GM10248 (cell line): Measurements from ENCODE around the gene MRPL58.

Source experiments
- CTCF ChIA-PET: fragments of 300-600 bp; sonication (Branson Sonifier 250); formaldehyde crosslinking; extraction: SDS; loops from one replicate; lab custom pipeline; 2021; ENCODE audit warnings: antibody characterized with exemption; lab: Yijun Ruan, JAX
- POLR2A ChIA-PET: fragments of 350-650 bp; sonication (Branson Sonifier 250); formaldehyde crosslinking; extraction: SDS; loops from one replicate; lab custom pipeline; 2020; ENCODE audit warnings: antibody characterized with exemption; lab: Yijun Ruan, JAX
- DNase-seq: peaks from one replicate; pipeline ENCODE4 v3.0.0; 2012; ENCODE audit errors: extremely low spot score
- CTCF ChIP-seq: IDR thresholded peaks from 2 replicates; pipeline ENCODE4 v1.5.1; 2012; ENCODE audit warnings: mild to moderate bottlenecking, low read depth; ENCODE audit errors: extremely low read depth, missing control alignments, control extremely low read depth

The MRPL58 gene

DNA sequence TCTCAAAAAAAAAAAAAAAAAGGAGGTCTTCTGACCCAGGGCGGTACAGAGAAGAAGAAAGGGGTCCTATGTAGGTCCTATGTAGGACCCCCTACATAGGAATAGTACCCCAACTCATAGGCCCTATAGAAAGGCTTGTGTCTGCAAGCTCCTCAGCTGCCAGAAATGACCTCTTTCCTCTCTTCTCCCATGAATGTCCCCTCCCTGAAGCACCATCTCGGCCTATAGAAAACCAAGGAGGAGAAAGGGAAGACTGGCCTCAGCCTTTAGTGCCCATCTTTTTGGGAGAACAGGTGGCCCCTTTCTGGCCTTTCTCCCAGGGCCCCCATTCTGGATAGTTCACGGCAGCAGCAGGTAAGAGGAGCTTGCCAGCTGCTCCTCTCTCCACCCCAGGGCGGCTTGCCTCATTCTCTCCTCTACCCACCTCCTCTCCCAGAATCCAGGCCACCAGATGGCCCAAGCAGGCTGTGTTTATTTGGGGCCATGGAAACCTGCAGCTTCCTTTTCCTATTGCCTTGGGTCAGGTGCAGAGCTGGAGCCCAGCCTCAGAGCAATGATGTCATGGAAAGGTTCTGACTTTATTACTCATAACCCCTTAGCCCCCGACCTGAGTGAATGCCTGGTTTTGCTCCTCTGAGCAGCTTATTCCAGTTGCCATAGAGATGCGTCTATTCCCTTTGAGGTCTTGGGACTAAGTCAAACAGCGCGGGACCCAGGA is 1.6 kb upstream of the MRPL58 start:
- no peak for DNase-seq
- TF ChIP-seq CTCF: no peak
- ChIA-PET POLR2A (no interaction called here), CTCF (interaction anchor here (0.9 to 12.1 kb wide), 18 partner anchors 10 to 191 kb away, joined by 3 to 138 read pairs (median 6); partner anchors contain the start of gene NT5C)

DNA sequence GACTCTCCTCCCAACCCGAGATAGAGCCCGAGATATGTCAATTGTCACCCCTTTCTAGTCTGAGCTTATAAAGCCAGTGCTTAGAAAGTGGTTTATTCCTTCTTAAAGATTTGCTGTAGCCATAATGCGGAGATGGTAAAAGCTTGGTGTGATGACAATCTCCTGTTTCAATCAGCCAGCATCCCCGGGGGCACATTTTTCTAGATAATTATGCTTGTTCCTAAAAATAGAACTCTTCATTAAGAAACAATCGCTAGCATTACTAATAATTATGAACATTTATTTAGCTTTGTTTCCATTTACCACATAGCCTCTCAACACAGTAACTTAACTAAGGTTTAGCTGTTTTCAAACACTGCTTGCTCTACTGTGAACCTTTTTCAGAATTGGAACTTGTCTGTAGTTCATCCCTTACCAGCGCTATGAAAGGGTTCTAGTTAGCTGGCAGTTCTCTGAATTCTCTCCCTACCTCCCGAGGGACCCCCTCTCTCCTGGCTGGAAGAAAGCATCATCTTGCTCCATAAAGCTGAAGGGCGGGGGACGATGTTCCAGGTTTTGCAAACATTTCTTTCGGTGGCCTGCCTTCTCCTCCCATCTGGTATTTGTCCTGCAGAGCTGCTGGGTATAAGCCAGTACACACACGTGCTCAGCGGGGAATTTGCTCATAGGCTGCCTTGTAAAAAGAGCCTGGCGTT is 922 bp upstream of the MRPL58 start:
- CTCF ChIA-PET: interaction anchor here (0.9 to 12.1 kb wide), 22 partner anchors 10 to 191 kb away, joined by 3 to 138 read pairs (median 6); partner anchors contain the start of gene NT5C
- POLR2A ChIA-PET: interaction anchor here (0.9 to 2.0 kb wide), 3 partner anchors 20 to 143 kb away, joined by 3 to 5 read pairs (median 5); partner anchors contain the start of gene JPT1
- DNase-seq: no peak
- TF ChIP-seq CTCF: no peak

DNA sequence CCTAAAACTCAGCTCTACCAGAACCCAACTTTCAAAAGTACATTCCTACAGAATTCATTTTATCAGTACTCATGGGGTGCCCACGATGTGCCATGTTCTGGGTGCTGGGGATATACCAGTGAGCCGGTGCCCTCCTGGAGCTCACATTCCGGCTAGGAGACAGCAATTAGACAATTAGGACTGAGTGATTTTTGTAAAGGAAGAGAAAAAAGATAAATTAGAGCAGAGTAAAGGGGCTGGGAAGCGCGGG is 449 bp upstream of the MRPL58 start:
- CTCF ChIA-PET: interaction anchor here (1.1 to 12.1 kb wide), 21 partner anchors 10 to 191 kb away, joined by 3 to 138 read pairs (median 7); partner anchors contain the start of gene NT5C
- no peak for DNase-seq
- no peak for TF ChIP-seq CTCF
- POLR2A ChIA-PET: interaction anchor here (0.9 to 2.0 kb wide), 3 partner anchors 19 to 142 kb away, joined by 3 to 5 read pairs (median 5); partner anchors contain the start of gene JPT1

DNA sequence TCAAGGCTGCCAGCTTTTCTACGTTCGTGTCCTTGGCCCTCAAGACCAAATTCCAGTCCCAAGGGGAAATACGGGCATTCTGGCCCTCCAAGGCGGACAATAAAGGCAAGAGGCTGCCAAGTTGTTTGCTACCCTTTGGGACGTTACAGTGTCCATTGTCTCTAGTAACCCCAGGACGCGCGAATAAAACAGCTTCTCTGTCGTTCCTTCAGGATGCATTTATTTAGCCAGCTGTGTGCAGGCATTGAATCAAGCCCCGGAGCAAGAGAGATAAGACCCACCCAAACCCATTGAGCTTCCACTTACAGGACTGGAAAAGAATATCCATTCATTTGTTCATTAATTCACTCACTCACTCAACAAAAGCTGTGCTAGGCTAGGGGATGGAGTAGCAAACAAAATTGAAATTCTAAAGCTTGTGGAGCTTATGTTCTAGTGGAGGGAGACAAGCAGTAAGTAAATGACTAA is 656 bp downstream of the MRPL58 start:
- POLR2A ChIA-PET: interaction anchor here (0.9 to 2.0 kb wide), 3 partner anchors 18 to 141 kb away, joined by 4 to 5 read pairs (median 5); partner anchors contain the start of gene JPT1
- DNase-seq: no peak
- TF ChIP-seq CTCF: no peak
- CTCF ChIA-PET: interaction anchor here (0.8 to 12.1 kb wide), 22 partner anchors 9 to 258 kb away, joined by 3 to 138 read pairs (median 6); partner anchors contain the start of genes HID1, MIF4GD and NT5C

- ChIA-PET CTCF (interaction anchor here (1.1 to 2.2 kb wide), 4 partner anchors 12 to 95 kb away, joined by 3 to 7 read pairs (median 5); no protein-coding TSS in a partner anchor), POLR2A (interaction anchor here (0.7 to 1.2 kb wide), 2 partner anchors 13 to 146 kb away, joined by 3 to 5 read pairs; no protein-coding TSS in a partner anchor)
- no peak for DNase-seq
- TF ChIP-seq CTCF: no peak
Measured at GRCh38 chr17:75019146-75019545, 6.7 kb downstream of the MRPL58 start.

- no peak for DNase-seq
- POLR2A ChIA-PET: interaction anchor here (0.7 to 1.2 kb wide), 2 partner anchors 12 to 146 kb away, joined by 3 to 5 read pairs; no protein-coding TSS in a partner anchor
- TF ChIP-seq CTCF: no peak
- CTCF ChIA-PET: interaction anchor here (1.1 to 2.2 kb wide), 4 partner anchors 12 to 94 kb away, joined by 3 to 7 read pairs (median 5); no protein-coding TSS in a partner anchor
Measured at GRCh38 chr17:75019710-75020109, 7.2 kb downstream of the MRPL58 start.
